Esophagus squamous epithelium (tissue), 4 donors: ENCODE measurements around the gene PGBD5.

Experiments used
- POLR2A ChIP-seq, 4 donors: fragments of 450-650 bp; IDR thresholded peaks; one replicate each; pipeline ENCODE4 v1.6.1; 2017; ENCODE audit warnings: antibody characterized with exemption in 4 of 4, mild to moderate bottlenecking in 4 of 4, moderate library complexity in 3 of 4
- TF ChIP-seq, protein P1 (sequence below), 6 experiments: fragments of 450-650 bp in 4 of 6; fragments of 200-600 bp in 2 of 6; sonication (generic) in 2 of 6; IDR thresholded peaks; one replicate each; pipeline ENCODE4 v1.5.1; 2016 to 2019; ENCODE audit warnings: antibody characterized with exemption in 6 of 6, mild to moderate bottlenecking in 4 of 6, moderate library complexity in 4 of 6

DNA sequence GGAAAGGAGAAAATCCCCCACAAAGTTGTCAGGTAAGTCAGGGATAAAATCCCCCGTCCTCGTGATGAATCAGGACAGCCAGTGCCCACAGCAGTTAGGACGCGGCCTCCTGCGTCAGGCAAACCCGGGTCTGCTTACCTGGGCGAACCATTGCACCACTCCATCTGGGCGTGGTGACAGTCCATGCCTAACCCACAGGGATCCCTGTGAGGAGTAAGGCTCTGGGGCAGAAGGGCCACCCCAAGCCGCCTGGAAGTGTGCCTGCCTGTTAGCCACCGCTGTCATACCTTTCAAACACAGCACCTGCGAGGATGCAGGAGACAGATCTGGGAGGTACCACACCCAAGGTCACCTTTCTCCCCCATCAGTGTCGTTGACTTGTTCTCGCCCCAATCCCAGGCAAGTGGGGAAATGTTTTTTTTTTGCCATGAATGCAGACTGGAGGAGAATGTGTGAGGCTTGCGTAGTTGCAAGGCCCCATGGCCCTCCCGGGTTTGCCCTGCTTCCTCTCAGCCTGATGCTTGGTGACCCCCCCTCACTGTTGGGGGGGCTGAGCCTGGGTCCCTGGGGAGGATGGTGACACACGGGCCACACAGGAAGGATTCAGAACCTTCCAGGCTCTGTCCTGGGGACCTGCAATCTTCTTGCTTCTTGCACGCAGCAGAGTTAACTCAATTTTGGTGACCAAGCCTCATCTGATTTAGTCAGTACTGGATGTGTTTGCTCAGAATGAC lies 107.0 kb downstream of the PGBD5 start:
- TF ChIP-seq, protein P1, sequence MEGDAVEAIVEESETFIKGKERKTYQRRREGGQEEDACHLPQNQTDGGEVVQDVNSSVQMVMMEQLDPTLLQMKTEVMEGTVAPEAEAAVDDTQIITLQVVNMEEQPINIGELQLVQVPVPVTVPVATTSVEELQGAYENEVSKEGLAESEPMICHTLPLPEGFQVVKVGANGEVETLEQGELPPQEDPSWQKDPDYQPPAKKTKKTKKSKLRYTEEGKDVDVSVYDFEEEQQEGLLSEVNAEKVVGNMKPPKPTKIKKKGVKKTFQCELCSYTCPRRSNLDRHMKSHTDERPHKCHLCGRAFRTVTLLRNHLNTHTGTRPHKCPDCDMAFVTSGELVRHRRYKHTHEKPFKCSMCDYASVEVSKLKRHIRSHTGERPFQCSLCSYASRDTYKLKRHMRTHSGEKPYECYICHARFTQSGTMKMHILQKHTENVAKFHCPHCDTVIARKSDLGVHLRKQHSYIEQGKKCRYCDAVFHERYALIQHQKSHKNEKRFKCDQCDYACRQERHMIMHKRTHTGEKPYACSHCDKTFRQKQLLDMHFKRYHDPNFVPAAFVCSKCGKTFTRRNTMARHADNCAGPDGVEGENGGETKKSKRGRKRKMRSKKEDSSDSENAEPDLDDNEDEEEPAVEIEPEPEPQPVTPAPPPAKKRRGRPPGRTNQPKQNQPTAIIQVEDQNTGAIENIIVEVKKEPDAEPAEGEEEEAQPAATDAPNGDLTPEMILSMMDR (IDR thresholded peaks at IDR 0.05) = no peak
- TF ChIP-seq POLR2A (IDR thresholded peaks at IDR 0.05) = no peak
